ENCODE results near the gene IGFLR1. TPM values are rescaled to one million over a fixed set of nuclear protein-coding genes. Genes with fewer than 3 reads are reported as not detected.

The IGFLR1 gene
- total RNA-seq, 2 donors from 2014 or later = 6.0 to 11.2 TPM

- 0 to 1% methylated on average over 24 to 40 of the region's 40 CpGs for WGBS, 2 donors
- Histone ChIP-seq H3K27me3 (no peaks in the 10 kb centered on the region), H3K27ac (peak within 1 kb of the TSS; percentile 97 to 100 (median 100)), H3K36me3 (replicated peaks in 1 of 2; ENCODE audit: insufficient read depth in 1 of 2, low read depth in 2 of 2) (no peaks in the 10 kb centered on the region), H3K4me1 (peaks cover 49% of the 10 kb centered on the region), H3K4me3 (peak within 1 kb of the TSS; percentile 67 to 78), H3K9me3 (no peaks in the 10 kb centered on the region)
- TF ChIP-seq POLR2A (IDR thresholded peaks at IDR 0.05) (peak in 1 of 3 donors; percentile 63), CTCF (IDR thresholded peaks at IDR 0.05) (peak in 2 of 7 experiments; percentile 32 to 36)
- intact Hi-C loops (cut with DNase I) = no loop called here
- ATAC-seq (peak; percentile 75), DNase-seq (peak; percentile 97 to 99 (median 99))
These were observed 3.3 kb upstream of the IGFLR1 start, which contains the start of the genes PSENEN and U2AF1L4 for GRCh38 chr19:35745328-35746086. Gene PSENEN, plus strand, starts transcription at chr19:35745651. Its CDS starts 280 bp downstream, at chr19:35745931. Gene U2AF1L4, minus strand, starts transcription at chr19:35745418. Its CDS starts 27 bp downstream, at chr19:35745391.

- TF ChIP-seq POLR2A (IDR thresholded peaks at IDR 0.05) (peak in 1 of 3 donors; percentile 90), CTCF (IDR thresholded peaks at IDR 0.05) (peak in 6 of 7 experiments; percentile 9 to 53 (median 46))
- Histone ChIP-seq H3K27me3 (no peaks in the 10 kb centered on the region), H3K4me3 (peak overlapping the region; percentile 67 to 78), H3K9me3 (no peaks in the 10 kb centered on the region), H3K4me1 (peaks cover 49% of the 10 kb centered on the region), H3K36me3 (replicated peaks in 1 of 2; ENCODE audit: insufficient read depth in 1 of 2, low read depth in 2 of 2) (no peaks in the 10 kb centered on the region), H3K27ac (peak overlapping the region; percentile 97 to 100 (median 100))
- DNase-seq (peak; percentile 95 to 98 (median 96)), ATAC-seq (peak; percentile 67)
- intact Hi-C loops (cut with DNase I) = no loop called here
- WGBS, 2 donors = 4 to 8% methylated on average over 34 to 41 of the region's 41 CpGs
These were observed 2.4 kb upstream of the IGFLR1 start for GRCh38 chr19:35744430-35745327.

GRCh38 chr19:35743640-35744429, 1.6 kb upstream of the IGFLR1 start:
- 84 to 86% methylated on average over 16 to 19 of the region's 19 CpGs for WGBS, 2 donors
- H3K27me3 ChIP-seq = no peaks in the 10 kb centered on the region
- DNase-seq (no peak), ATAC-seq (no peak)
- no peak overlapping the region for H3K4me3 ChIP-seq
- TF ChIP-seq POLR2A (IDR thresholded peaks at IDR 0.05) (no peak), CTCF (IDR thresholded peaks at IDR 0.05) (no peak)
- H3K4me1 ChIP-seq = peaks cover 45% of the 10 kb centered on the region
- H3K27ac ChIP-seq = peak overlapping the region in 2 of 4 donors; percentile 99 to 100
- no peaks in the 10 kb centered on the region for H3K9me3 ChIP-seq
- H3K36me3 ChIP-seq (replicated peaks in 1 of 2; ENCODE audit: insufficient read depth in 1 of 2, low read depth in 2 of 2) = no peaks in the 10 kb centered on the region
- intact Hi-C loops (cut with DNase I) = no loop called here

- TF ChIP-seq CTCF (IDR thresholded peaks at IDR 0.05) (no peak), POLR2A (IDR thresholded peaks at IDR 0.05) (no peak)
- 1 to 10% methylated on average over 10 to 12 of the region's 12 CpGs for WGBS, 2 donors
- peak overlapping the region in 1 of 2 donors; percentile 45 for H3K4me3 ChIP-seq
- H3K4me1 ChIP-seq = peaks cover 30% of the 10 kb centered on the region
- no peaks in the 10 kb centered on the region for H3K27me3 ChIP-seq
- no peak for DNase-seq
- intact Hi-C loops (cut with DNase I) = no loop called here
- H3K27ac ChIP-seq = peak overlapping the region; percentile 81 to 88 (median 84)
- no peaks in the 10 kb centered on the region for H3K9me3 ChIP-seq
- no peak for ATAC-seq
- peaks cover 4 to 13% of the 10 kb centered on the region in 2 donors for H3K36me3 ChIP-seq (replicated peaks in 1 of 2; ENCODE audit: insufficient read depth in 1 of 2, low read depth in 2 of 2)
These were observed 1.1 kb downstream of the IGFLR1 start for GRCh38 chr19:35741203-35741515.
